SK-N-SH (cell line): Measurements from ENCODE around the gene MAP3K9.

ENCODE experiments used
- ELF1 ChIP-seq: IDR thresholded peaks from 2 replicates; pipeline ENCODE4 v1.4.0; 2012
- EP300 ChIP-seq, 2 experiments: IDR thresholded peaks; 2 replicates each; pipeline versions ENCODE4 v1.4.0 to v1.6.1; 2012; ENCODE audit warnings: borderline replicate concordance in 1 of 2, low read depth in 1 of 2, low read length in 1 of 2
- FOXJ3 ChIP-seq: sonication (generic); formaldehyde crosslinking; IDR thresholded peaks from 2 replicates; pipeline ENCODE4 v1.5.1; 2020; ENCODE audit warnings: mild to moderate bottlenecking, missing genetic modification reagents
- JUND ChIP-seq: IDR thresholded peaks from 2 replicates; pipeline ENCODE4 v1.4.0; 2012
- MEF2A ChIP-seq: IDR thresholded peaks from 2 replicates; pipeline ENCODE4 v1.4.0; 2012; ENCODE audit warnings: low read depth, borderline replicate concordance
- POLR2AphosphoS5 ChIP-seq: IDR thresholded peaks from 2 replicates; pipeline ENCODE4 v1.6.1; 2012; ENCODE audit warnings: low read depth, low read length
- RAD21 ChIP-seq: IDR thresholded peaks from 2 replicates; pipeline ENCODE4 v1.6.1; 2012; ENCODE audit warnings: mild to moderate bottlenecking, low read length
- RCOR1 ChIP-seq: fragments of 150-350 bp; IDR thresholded peaks from 2 replicates; pipeline ENCODE4 v1.6.1; 2017; ENCODE audit warnings: antibody characterized with exemption, low read length
- REST ChIP-seq: IDR thresholded peaks from 2 replicates; pipeline ENCODE4 v1.6.1; 2012; ENCODE audit warnings: mild to moderate bottlenecking, low read depth, low read length, moderate library complexity
- RFX5 ChIP-seq: IDR thresholded peaks from 2 replicates; pipeline ENCODE4 v1.6.1; 2012; ENCODE audit warnings: mild to moderate bottlenecking, improper control_type of control experiment, low read length
- SMC3 ChIP-seq: IDR thresholded peaks from 2 replicates; pipeline ENCODE4 v1.6.1; 2012; ENCODE audit warnings: low read depth, low read length, improper control_type of control experiment
- TF ChIP-seq, protein P1 (sequence below): fragments of 200-600 bp; sonication (generic); IDR thresholded peaks from 2 replicates; pipeline ENCODE4 v1.6.1; 2017; ENCODE audit warnings: antibody characterized with exemption, mild to moderate bottlenecking, moderate library complexity

DNA sequence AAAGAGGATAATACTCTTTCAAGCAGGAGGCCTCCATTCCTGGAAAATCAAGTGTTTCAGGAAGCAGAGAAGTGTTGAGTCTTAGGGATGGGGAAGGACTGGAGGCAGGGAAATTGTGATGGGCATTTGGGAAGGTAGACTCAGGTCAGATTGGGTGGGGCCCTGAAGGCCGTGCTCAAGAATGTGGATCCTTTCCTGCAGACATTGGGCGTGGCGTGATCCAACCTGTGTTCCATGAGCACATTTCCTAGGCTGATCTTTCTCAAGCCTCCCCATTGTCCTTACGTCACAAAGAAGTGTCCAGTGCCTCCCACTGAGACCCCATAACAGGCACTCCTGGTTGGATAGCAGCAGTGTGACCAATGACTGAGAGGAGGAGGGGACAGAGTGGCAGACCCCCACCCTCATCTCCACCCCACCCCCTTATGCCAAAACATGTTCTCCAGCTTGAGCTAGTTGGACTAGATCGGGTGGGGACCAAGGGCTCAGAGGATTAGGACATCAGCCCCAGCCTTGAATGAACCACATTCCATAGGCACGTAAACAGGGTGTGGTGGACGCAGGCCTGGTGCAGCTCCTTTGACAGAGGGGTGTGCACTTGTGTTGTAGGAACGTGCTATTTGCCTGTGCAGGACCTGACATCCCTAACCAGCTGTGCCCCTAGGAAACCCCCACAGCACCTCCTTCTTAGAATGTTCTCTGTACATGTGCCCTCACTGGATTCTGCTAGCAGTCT is 90.8 kb downstream of the MAP3K9 start:
- TF ChIP-seq, protein P1, sequence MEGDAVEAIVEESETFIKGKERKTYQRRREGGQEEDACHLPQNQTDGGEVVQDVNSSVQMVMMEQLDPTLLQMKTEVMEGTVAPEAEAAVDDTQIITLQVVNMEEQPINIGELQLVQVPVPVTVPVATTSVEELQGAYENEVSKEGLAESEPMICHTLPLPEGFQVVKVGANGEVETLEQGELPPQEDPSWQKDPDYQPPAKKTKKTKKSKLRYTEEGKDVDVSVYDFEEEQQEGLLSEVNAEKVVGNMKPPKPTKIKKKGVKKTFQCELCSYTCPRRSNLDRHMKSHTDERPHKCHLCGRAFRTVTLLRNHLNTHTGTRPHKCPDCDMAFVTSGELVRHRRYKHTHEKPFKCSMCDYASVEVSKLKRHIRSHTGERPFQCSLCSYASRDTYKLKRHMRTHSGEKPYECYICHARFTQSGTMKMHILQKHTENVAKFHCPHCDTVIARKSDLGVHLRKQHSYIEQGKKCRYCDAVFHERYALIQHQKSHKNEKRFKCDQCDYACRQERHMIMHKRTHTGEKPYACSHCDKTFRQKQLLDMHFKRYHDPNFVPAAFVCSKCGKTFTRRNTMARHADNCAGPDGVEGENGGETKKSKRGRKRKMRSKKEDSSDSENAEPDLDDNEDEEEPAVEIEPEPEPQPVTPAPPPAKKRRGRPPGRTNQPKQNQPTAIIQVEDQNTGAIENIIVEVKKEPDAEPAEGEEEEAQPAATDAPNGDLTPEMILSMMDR: no peak
- no peak for TF ChIP-seq FOXJ3
- TF ChIP-seq RAD21: no peak
- no peak for TF ChIP-seq POLR2AphosphoS5
- no peak for TF ChIP-seq RCOR1
- no peak for TF ChIP-seq MEF2A
- TF ChIP-seq SMC3: no peak
- no peak for TF ChIP-seq REST
- no peak for TF ChIP-seq RFX5
- no peak for TF ChIP-seq JUND
- TF ChIP-seq EP300 (IDR thresholded peaks at IDR 0.05; ENCODE audit: borderline replicate concordance in 1 of 2, low read depth in 1 of 2, low read length in 1 of 2): no peak
- TF ChIP-seq ELF1: no peak
